K562 (cell line): ENCODE data around the gene ADIPOR2. TPM values are rescaled to one million over a fixed set of nuclear protein-coding genes. Genes with fewer than 3 reads are reported as not detected.

Experiments
- ATAC-seq: fragments of 200-7000 bp; cut with Tn5 transposase; 3 replicates; pipeline ENCODE4 v1.9.1; 2020; ENCODE audit warnings: moderate library complexity
- BruUV-seq: library from RNA; stranded (reverse); fragments of 400-500 nt; replicated peaks from 2 replicates; lab custom pipeline; 2021; lab: Mats Ljungman, UMichigan
- CTCF ChIA-PET: fragments of 300-600 bp; formaldehyde crosslinking; extraction: SDS; loops from one replicate; lab custom pipeline; 2021; ENCODE audit warnings: low intra/inter-chr PET ratio; lab: Yijun Ruan, JAX
- POLR2A ChIA-PET: fragments of 300-600, 350-650 bp; sonication (Branson Sonifier 250); formaldehyde crosslinking; extraction: SDS; loops from one replicate; lab custom pipeline; 2021; ENCODE audit warnings: antibody characterized with exemption, inconsistent platforms; lab: Yijun Ruan, JAX
- DNase-seq, 4 experiments: peaks; one replicate each; pipeline versions ENCODE4 v3.0.0 to v3.0.0-alpha.2; 2011 to 2018; ENCODE audit warnings: low spot score in 3 of 4, mixed read lengths in 3 of 4; ENCODE audit errors: extremely low read depth in 1 of 4
- FAIRE-seq: peaks from 2 replicates; lab custom pipeline; 2011; peaks lifted over from hg19 to GRCh38; lab: Jason Lieb, UNC
- H2AFZ ChIP-seq: 2 replicates; pipeline ENCODE4 v1.6.0; 2011; ENCODE audit warnings: low read depth, low read length, control low read depth, inconsistent platforms
- H3K27ac ChIP-seq: fragments of 200-600 bp; 3 replicates; pipeline ENCODE4 v1.8.0; 2011; ENCODE audit warnings: low read depth, mild to moderate bottlenecking, control low read depth, inconsistent platforms, low read length, moderate library complexity, mixed read lengths; ENCODE audit errors: extremely low read depth
- H3K27me3 ChIP-seq, 2 experiments: fragments of 300-600 bp in 1 of 2; 2 replicates in 1 of 2; 3 replicates in 1 of 2; pipeline versions ENCODE4 v1.6.0 to v1.8.0; 2011; ENCODE audit warnings: inconsistent platforms in 2 of 2, low read length in 2 of 2, mild to moderate bottlenecking in 1 of 2, mixed read lengths in 1 of 2, moderate library complexity in 1 of 2; ENCODE audit not compliant: control insufficient read depth in 2 of 2, insufficient read depth in 2 of 2
- H3K36me3 ChIP-seq: fragments of 300-600 bp; 3 replicates; pipeline ENCODE4 v1.8.0; 2011; ENCODE audit warnings: mild to moderate bottlenecking, low read length, inconsistent platforms; ENCODE audit not compliant: control insufficient read depth, insufficient read depth
- H3K4me1 ChIP-seq, 2 experiments: fragments of 200-600 bp in 1 of 2; replicated peaks in 1 of 2; 2 replicates in 1 of 2; 3 replicates in 1 of 2; pipeline versions ENCODE4 v1.5.1 to v1.8.0; 2011; ENCODE audit warnings: inconsistent platforms in 2 of 2, low read length in 2 of 2, mild to moderate bottlenecking in 1 of 2, mixed read lengths in 1 of 2, moderate library complexity in 1 of 2; ENCODE audit not compliant: control insufficient read depth in 2 of 2, insufficient read depth in 2 of 2
- H3K4me2 ChIP-seq: 2 replicates; pipeline ENCODE4 v1.6.1; 2011; ENCODE audit warnings: low read length, control low read depth, inconsistent platforms, mixed read lengths; ENCODE audit not compliant: insufficient read depth
- H3K4me3 ChIP-seq: fragments of 200-600 bp; sonication (generic), shearing (Covaris generic); 2 replicates; pipeline ENCODE4 v1.5.1; 2016; ENCODE audit warnings: control low read depth, inconsistent platforms
- H3K79me2 ChIP-seq: fragments of 200-600 bp; 3 replicates; pipeline ENCODE4 v1.8.0; 2011; ENCODE audit warnings: low read length, inconsistent platforms; ENCODE audit not compliant: control insufficient read depth, insufficient read depth
- H3K9ac ChIP-seq, 2 experiments: 2 replicates each; pipeline versions ENCODE4 v1.6.0 to v1.6.1; 2011; ENCODE audit warnings: low read depth in 2 of 2, low read length in 2 of 2, control low read depth in 1 of 2, inconsistent platforms in 1 of 2, mild to moderate bottlenecking in 1 of 2, mixed read lengths in 1 of 2; ENCODE audit not compliant: insufficient read depth in 1 of 2
- H3K9me1 ChIP-seq: one replicate; pipeline ENCODE4 v1.6.0; 2011; ENCODE audit warnings: inconsistent platforms, mild to moderate bottlenecking, low read length, moderate library complexity; ENCODE audit not compliant: control insufficient read depth, insufficient read depth
- H3K9me3 ChIP-seq: replicated peaks from 2 replicates; pipeline ENCODE4 v1.5.1; 2011; ENCODE audit warnings: low read depth, low read length, inconsistent platforms; ENCODE audit not compliant: control insufficient read depth, insufficient read depth
- H4K20me1 ChIP-seq: replicated peaks from 2 replicates; pipeline ENCODE4 v1.6.1; 2011; ENCODE audit warnings: low read length, inconsistent platforms, mixed read lengths; ENCODE audit not compliant: control insufficient read depth, insufficient read depth
- BRF2 ChIP-seq: IDR thresholded peaks from 3 replicates; pipeline ENCODE4 v1.6.1; 2011; ENCODE audit warnings: borderline replicate concordance, mild to moderate bottlenecking; ENCODE audit not compliant: insufficient read length, insufficient read depth
- E2F6 ChIP-seq, 2 experiments: IDR thresholded peaks; 2 replicates each; pipeline ENCODE4 v1.6.1; 2011; ENCODE audit warnings: borderline replicate concordance in 1 of 2, control low read depth in 1 of 2, low read depth in 1 of 2, low read length in 1 of 2, mild to moderate bottlenecking in 1 of 2, mixed read lengths in 1 of 2, moderate library complexity in 1 of 2; ENCODE audit not compliant: insufficient read depth in 1 of 2, insufficient read length in 1 of 2, poor library complexity in 1 of 2, severe bottlenecking in 1 of 2; ENCODE audit errors: extremely low read depth in 1 of 2
- ETS2 ChIP-seq: IDR thresholded peaks from 2 replicates; pipeline ENCODE4 v1.6.1; 2016; ENCODE audit warnings: borderline replicate concordance, missing genetic modification characterization, mild to moderate bottlenecking, moderate library complexity, missing compliant biosample characterization; ENCODE audit not compliant: poor library complexity, severe bottlenecking
- EWSR1 ChIP-seq: fragments of 450-650 bp; IDR thresholded peaks from 2 replicates; pipeline ENCODE4 v1.6.1; 2018; ENCODE audit warnings: borderline replicate concordance, mild to moderate bottlenecking, low read depth, moderate library complexity; ENCODE audit not compliant: partially characterized antibody
- HDAC3 ChIP-seq: fragments of 450-650 bp; IDR thresholded peaks from 2 replicates; pipeline ENCODE4 v1.6.1; 2018; ENCODE audit warnings: borderline replicate concordance, mild to moderate bottlenecking, moderate library complexity; ENCODE audit not compliant: partially characterized antibody
- HMGXB4 ChIP-seq: sonication (generic); formaldehyde crosslinking; IDR thresholded peaks from 2 replicates; pipeline ENCODE4 v1.8.1; 2023; ENCODE audit warnings: mild to moderate bottlenecking, missing genetic modification reagents
- HNRNPK ChIP-seq: fragments of 200-400 bp; formaldehyde crosslinking; IDR thresholded peaks from one replicate; pipeline ENCODE4 v1.6.1; 2018; ENCODE audit warnings: mild to moderate bottlenecking, low read depth, low read length; ENCODE audit not compliant: poor library complexity, severe bottlenecking
- MAFF ChIP-seq: IDR thresholded peaks from 2 replicates; pipeline ENCODE4 v1.6.1; 2012; ENCODE audit warnings: low read length, improper control_type of control experiment
- MAZ ChIP-seq, 2 experiments: fragments of 450-650 bp in 1 of 2; sonication (generic) in 1 of 2; formaldehyde crosslinking; IDR thresholded peaks in 1 of 2; conservative IDR thresholded peaks in 1 of 2; 2 replicates each; pipeline versions ENCODE4 v1.4.0 to v1.5.0; 2020; ENCODE audit warnings: mild to moderate bottlenecking in 1 of 2, missing genetic modification reagents in 1 of 2
- NFYB ChIP-seq: IDR thresholded peaks from 2 replicates; pipeline ENCODE4 v1.6.1; 2011; ENCODE audit warnings: mild to moderate bottlenecking, moderate library complexity; ENCODE audit not compliant: insufficient read length; ENCODE audit errors: extremely low read depth
- RBM14 ChIP-seq: fragments of 200-400 bp; formaldehyde crosslinking; IDR thresholded peaks from 2 replicates; pipeline ENCODE4 v1.6.1; 2018; ENCODE audit warnings: low read depth, mild to moderate bottlenecking, low read length, moderate library complexity, borderline replicate concordance; ENCODE audit not compliant: insufficient read depth
- SP2 ChIP-seq: IDR thresholded peaks from 2 replicates; pipeline ENCODE4 v1.6.1; 2011; ENCODE audit warnings: mild to moderate bottlenecking, low read depth, low read length, moderate library complexity; ENCODE audit not compliant: poor library complexity, severe bottlenecking; ENCODE audit errors: extremely low read depth
- THAP7 ChIP-seq: fragments of 250-450 bp; sonication (Bioruptor Pico); IDR thresholded peaks from 2 replicates; pipeline ENCODE4 v1.5.0; 2021
- WGBS: fragments of 100-300 bp; shearing (Covaris generic); methylation state at CpG from one replicate; pipeline ENCODE4 v1.1.6; 2016; ENCODE audit warnings: low coverage, mixed read lengths; ENCODE audit not compliant: insufficient coverage; ENCODE audit errors: missing lambda C conversion rate; 5-methylcytosine and 5-hydroxymethylcytosine counted together
- in situ Hi-C: fragments of 300-500 bp; cut with MboI; formaldehyde crosslinking; loops from 4 replicates; pipeline ENCODE4 v1.15.0; 2018; ENCODE audit warnings: inconsistent platforms, mixed read lengths
- intact Hi-C: fragments of 100-400 bp; cut with micrococcal nuclease; formaldehyde crosslinking; loops from 2 replicates; pipeline ENCODE4 v1.14.2; 2022
- polyA plus RNA-seq, 8 experiments: library from polyadenylated mRNA; depleted of rRNA in 4 of 8; stranded (reverse) in 5 of 8; unstranded in 3 of 8; fragments of >200 nt; fragmentation: Nextera tagmentation in 2 of 8; fragmentation: Illumina TruSeq in 1 of 8; extraction: Ambion mirVana in 2 of 8; extraction: Trizol in 1 of 8; gene quantifications; 2 replicates each; pipeline versions ENCODE4 v1.2.1 to v1.2.3, GENCODE V29; 2011 to 2014; ENCODE audit warnings: inconsistent platforms in 1 of 8, missing spikeins in 1 of 8
- total RNA-seq, 7 experiments: library from RNA; depleted of rRNA in 6 of 7; stranded (reverse); fragments of >200 nt in 6 of 7; fragmentation: Illumina TruSeq in 2 of 7; extraction: Trizol in 2 of 7; gene quantifications; 2 replicates each; pipeline versions ENCODE4 v1.2.1 to v1.2.3, GENCODE V29; 2011 to 2021; ENCODE audit warnings: low replicate concordance in 1 of 7
- TF ChIP-seq, protein P1 (sequence below): fragments of 450-650 bp; formaldehyde crosslinking; conservative IDR thresholded peaks from 2 replicates; pipeline ENCODE4 v1.4.0; 2022; ENCODE audit warnings: mild to moderate bottlenecking, missing genetic modification characterization

ADIPOR2 gene
- total and polyA plus RNA-seq, 9 of the 15 experiments (the other 6 are each of a cell fraction or from before 2014, with no cell fraction given), result 10.9 to 63.5 (median 46.0) TPM

DNA sequence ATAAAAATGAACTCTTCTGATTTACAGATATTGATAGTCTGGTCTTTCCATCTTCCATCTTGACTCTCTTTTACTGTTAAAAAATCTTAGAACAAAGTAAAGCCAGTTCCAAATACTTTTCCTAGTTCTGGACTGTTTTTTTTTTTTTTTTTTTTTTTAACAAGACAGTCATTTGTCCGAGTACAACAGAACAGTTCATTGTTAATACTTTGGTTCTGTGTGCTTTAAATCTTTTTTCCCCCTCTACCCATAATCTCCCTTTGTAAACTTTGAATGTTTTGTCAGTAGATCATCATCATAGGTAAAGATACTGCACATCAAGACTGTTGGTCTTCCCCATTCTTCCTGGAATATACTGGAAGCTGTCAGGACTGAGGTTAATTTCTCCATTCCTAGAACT is 38.0 kb downstream of the ADIPOR2 start:
- no peaks in the 10 kb centered on the region for H4K20me1 ChIP-seq
- ATAC-seq (no peak), DNase-seq (no peak), FAIRE-seq (no peak)
- H3K9me1 ChIP-seq, result no peaks in the 10 kb centered on the region
- ChIA-PET POLR2A (no interaction called here), CTCF (no interaction called here)
- no peak overlapping the region for H3K27ac ChIP-seq
- WGBS, result 88% methylated on average over 1 of the region's 1 CpG
- H3K4me2 ChIP-seq, result no peak overlapping the region
- no peak overlapping the region for H2AFZ ChIP-seq
- H3K9me3 ChIP-seq, result no peaks in the 10 kb centered on the region
- peaks cover 88% of the 10 kb centered on the region for H3K79me2 ChIP-seq
- no peaks in the 10 kb centered on the region for H3K27me3 ChIP-seq
- in situ Hi-C loops (no loop called here), intact Hi-C loops (no loop called here)
- peaks cover 3% of the 10 kb centered on the region in 2 experiments; a peak in 3 of 5 replicates for H3K4me1 ChIP-seq
- H3K36me3 ChIP-seq, result peaks cover 16% of the 10 kb centered on the region; the same call in 1 of the 3 replicates
- no TSS peak for BruUV-seq
- H3K4me3 ChIP-seq, result no peak overlapping the region
- H3K9ac ChIP-seq, result no peak overlapping the region
- TF ChIP-seq THAP7, result no peak
- no peak for TF ChIP-seq ETS2 (tag)
- TF ChIP-seq HDAC3, result no peak
- no peak for TF ChIP-seq BRF2
- no peak for TF ChIP-seq HNRNPK
- no peak for TF ChIP-seq RBM14
- no peak for TF ChIP-seq MAFF
- TF ChIP-seq E2F6 (IDR thresholded peaks at IDR 0.05; ENCODE audit: borderline replicate concordance in 1 of 2, extremely low read depth in 1 of 2, insufficient read depth in 1 of 2, insufficient read length in 1 of 2, low read depth in 1 of 2, low read length in 1 of 2, poor library complexity in 1 of 2, severe bottlenecking in 1 of 2), result no peak
- TF ChIP-seq EWSR1, result no peak
- no peak for TF ChIP-seq HMGXB4 (CRISPR knock-in tag)
- no peak for TF ChIP-seq SP2
- no peak for TF ChIP-seq NFYB
- TF ChIP-seq, protein P1, sequence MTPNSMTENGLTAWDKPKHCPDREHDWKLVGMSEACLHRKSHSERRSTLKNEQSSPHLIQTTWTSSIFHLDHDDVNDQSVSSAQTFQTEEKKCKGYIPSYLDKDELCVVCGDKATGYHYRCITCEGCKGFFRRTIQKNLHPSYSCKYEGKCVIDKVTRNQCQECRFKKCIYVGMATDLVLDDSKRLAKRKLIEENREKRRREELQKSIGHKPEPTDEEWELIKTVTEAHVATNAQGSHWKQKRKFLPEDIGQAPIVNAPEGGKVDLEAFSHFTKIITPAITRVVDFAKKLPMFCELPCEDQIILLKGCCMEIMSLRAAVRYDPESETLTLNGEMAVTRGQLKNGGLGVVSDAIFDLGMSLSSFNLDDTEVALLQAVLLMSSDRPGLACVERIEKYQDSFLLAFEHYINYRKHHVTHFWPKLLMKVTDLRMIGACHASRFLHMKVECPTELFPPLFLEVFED, result no peak
- TF ChIP-seq MAZ (CRISPR knock-in tag; conservative IDR thresholded peaks at IDR 0.05 in 1 of 2, IDR thresholded peaks at IDR 0.05 in 1 of 2), result no peak
